Ovary (tissue), 9 donors: Measurements from ENCODE around the gene ABCA1. TPM values are rescaled to one million over a fixed set of nuclear protein-coding genes. Genes with fewer than 3 reads are reported as not detected.

Experiments
- DNase-seq, 5 donors: peaks; one replicate each; pipeline ENCODE4 v3.0.0-alpha.2; 2019 to 2020
- H3K27ac ChIP-seq, 2 donors: fragments of 200-600 bp; one replicate each; pipeline versions ENCODE4 v1.5.1 to v1.8.0; 2019 to 2022
- H3K27me3 ChIP-seq: fragments of 200-600 bp; one replicate; pipeline ENCODE4 v1.8.0; 2022
- H3K36me3 ChIP-seq: fragments of 200-600 bp; sonication (generic); one replicate; pipeline ENCODE4 v1.5.1; 2019
- H3K4me1 ChIP-seq: one replicate; pipeline ENCODE4 v1.8.1; 2013; ENCODE audit warnings: mild to moderate bottlenecking, moderate library complexity; ENCODE audit not compliant: insufficient read depth
- H3K4me3 ChIP-seq: fragments of 200-600 bp; sonication (generic); one replicate; pipeline ENCODE4 v1.5.1; 2017
- H3K9me3 ChIP-seq, 2 donors: fragments of 200-600 bp in 1 of 2; sonication (generic) in 1 of 2; one replicate each; pipeline versions ENCODE4 v1.5.1 to v1.8.1; 2013 to 2019; ENCODE audit warnings: mild to moderate bottlenecking in 1 of 2, moderate library complexity in 1 of 2
- EP300 ChIP-seq: sonication (generic); formaldehyde crosslinking; IDR thresholded peaks from one replicate; pipeline ENCODE4 v1.6.1; 2017; ENCODE audit warnings: antibody characterized with exemption
- POLR2A ChIP-seq: fragments of 450-650 bp; IDR thresholded peaks from one replicate; pipeline ENCODE4 v1.6.1; 2017; ENCODE audit warnings: antibody characterized with exemption, mild to moderate bottlenecking, moderate library complexity
- WGBS, 3 donors: extraction: QIAGEN DNeasy Blood & Tissue Kit in 1 of 3; methylation state at CpG; one replicate each; pipeline versions ENCODE4 v1.1.5 to v1.1.7; 2013 to 2017; 5-methylcytosine and 5-hydroxymethylcytosine counted together
- intact Hi-C, 4 donors: fragments of 100-400 bp; cut with DNase I; formaldehyde crosslinking; loops; one replicate each; pipeline versions ENCODE4 v1.11.0 to v1.15.1; 2022 to 2023
- polyA plus RNA-seq, 2 donors: library from polyadenylated mRNA; stranded (reverse); fragments of 200-250 nt in 1 of 2; fragments of 350-450 nt in 1 of 2; fragmentation: Illumina TruSeq in 1 of 2; extraction: RNeasy Lipid Tissue Mini Kit (QIAGEN cat#74804) in 1 of 2; gene quantifications; one replicate each; pipeline ENCODE4 v1.2.3, GENCODE V29; 2013 to 2014
- total RNA-seq, 7 donors: library from RNA; depleted of rRNA in 2 of 7; stranded (reverse); fragments of >200 nt in 2 of 7; fragmentation: NEBNext Ultra II Directional in 3 of 7; extraction: Animal tissue kit (Norgen Biotek cat#: 25700) in 3 of 7; gene quantifications; one replicate each; pipeline versions ENCODE4 v1.1.0 to v1.2.4, GENCODE V29; 2016 to 2023
- TF ChIP-seq, protein P1 (sequence below), 3 donors: fragments of 450-650 bp in 2 of 3; fragments of 200-600 bp in 1 of 3; IDR thresholded peaks; one replicate each; pipeline versions ENCODE4 v1.5.1 to v1.8.0; 2016 to 2022; ENCODE audit warnings: antibody characterized with exemption in 3 of 3, mild to moderate bottlenecking in 1 of 3
- donor health status: DM: no; HTN: no; CAD: no; lungs with moderate emphysema.
- donor health status: DM: no; HTN: no; CAD: no.
- donor health status: Bipolar disorder and iron deficiency.
- donor health status: DM: yes; HTN: yes; CAD: no.
- donor health status: DM: no; HTN: no; CAD: no.
- donor health status: DM: yes; HTN: yes; CAD: no.

The ABCA1 gene
- total and polyA plus RNA-seq, 9 donors: 7.4 to 24.5 (median 17.5) TPM

DNA sequence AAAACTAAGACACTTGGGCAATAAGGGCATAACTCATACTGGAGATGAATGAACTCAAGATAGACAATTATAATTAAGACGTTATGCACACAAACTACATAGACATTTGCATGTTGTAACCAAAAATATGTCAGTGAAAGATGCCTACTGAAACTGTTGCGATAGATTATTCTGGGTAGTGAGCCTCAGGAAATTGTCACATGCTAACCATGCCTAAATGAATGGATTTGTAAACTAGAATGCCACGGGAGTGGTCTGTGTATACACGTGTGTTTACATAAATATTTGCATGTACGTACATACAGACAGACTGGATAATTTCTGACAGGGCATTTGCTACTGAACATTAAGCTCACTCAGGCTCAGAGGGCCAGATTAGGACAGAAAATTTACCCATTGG lies 162.8 kb downstream of the ABCA1 start:
- DNase-seq: no peak

DNA sequence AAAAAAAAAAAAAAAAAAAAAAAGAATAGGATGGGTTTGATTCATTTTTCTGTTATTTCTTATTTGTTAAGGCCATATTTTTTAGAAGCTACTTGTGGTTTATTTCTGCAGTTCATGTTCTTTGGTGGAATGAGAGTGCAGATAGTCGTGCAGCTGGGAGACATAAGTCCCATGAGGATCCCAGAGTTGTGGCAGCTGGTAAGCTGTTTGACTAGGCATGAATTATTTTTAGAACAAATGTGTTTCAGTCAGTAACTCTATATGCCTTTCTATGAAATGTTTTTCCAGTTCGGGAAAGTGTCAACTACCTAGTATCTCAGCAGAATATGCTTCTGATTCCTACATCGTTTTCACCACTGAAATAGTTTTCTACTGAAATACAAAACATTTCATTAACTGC lies 169.0 kb downstream of the ABCA1 start:
- DNase-seq: no peak
- H3K27ac ChIP-seq: no peak overlapping the region
- no peak overlapping the region for H3K4me3 ChIP-seq
- H3K27me3 ChIP-seq: no peaks in the 10 kb centered on the region
- no peaks in the 10 kb centered on the region for H3K9me3 ChIP-seq
- WGBS, 3 donors: 34 to 44% (median 41%) methylated on average over 3 of the region's 3 CpGs
- no peaks in the 10 kb centered on the region for H3K36me3 ChIP-seq
- H3K4me1 ChIP-seq: no peaks in the 10 kb centered on the region
- TF ChIP-seq POLR2A (no peak), EP300 (no peak)
- TF ChIP-seq, protein P1, sequence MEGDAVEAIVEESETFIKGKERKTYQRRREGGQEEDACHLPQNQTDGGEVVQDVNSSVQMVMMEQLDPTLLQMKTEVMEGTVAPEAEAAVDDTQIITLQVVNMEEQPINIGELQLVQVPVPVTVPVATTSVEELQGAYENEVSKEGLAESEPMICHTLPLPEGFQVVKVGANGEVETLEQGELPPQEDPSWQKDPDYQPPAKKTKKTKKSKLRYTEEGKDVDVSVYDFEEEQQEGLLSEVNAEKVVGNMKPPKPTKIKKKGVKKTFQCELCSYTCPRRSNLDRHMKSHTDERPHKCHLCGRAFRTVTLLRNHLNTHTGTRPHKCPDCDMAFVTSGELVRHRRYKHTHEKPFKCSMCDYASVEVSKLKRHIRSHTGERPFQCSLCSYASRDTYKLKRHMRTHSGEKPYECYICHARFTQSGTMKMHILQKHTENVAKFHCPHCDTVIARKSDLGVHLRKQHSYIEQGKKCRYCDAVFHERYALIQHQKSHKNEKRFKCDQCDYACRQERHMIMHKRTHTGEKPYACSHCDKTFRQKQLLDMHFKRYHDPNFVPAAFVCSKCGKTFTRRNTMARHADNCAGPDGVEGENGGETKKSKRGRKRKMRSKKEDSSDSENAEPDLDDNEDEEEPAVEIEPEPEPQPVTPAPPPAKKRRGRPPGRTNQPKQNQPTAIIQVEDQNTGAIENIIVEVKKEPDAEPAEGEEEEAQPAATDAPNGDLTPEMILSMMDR (IDR thresholded peaks at IDR 0.05): no peak
- intact Hi-C loops: no loop called here

More for the DNA sequence above, 162.8 kb downstream of the ABCA1 start:
- intact Hi-C loops: no loop called here
- no peak overlapping the region for H3K4me3 ChIP-seq
- no peak overlapping the region for H3K27ac ChIP-seq
- TF ChIP-seq, protein P1 (IDR thresholded peaks at IDR 0.05): no peak
- TF ChIP-seq EP300: no peak
- TF ChIP-seq POLR2A: no peak
- peaks cover 1% of the 10 kb centered on the region for H3K4me1 ChIP-seq
- 81 to 84% (median 83%) methylated on average over 5 of the region's 5 CpGs for WGBS, 3 donors
- H3K27me3 ChIP-seq: no peaks in the 10 kb centered on the region
- H3K9me3 ChIP-seq: no peaks in the 10 kb centered on the region
- no peaks in the 10 kb centered on the region for H3K36me3 ChIP-seq

DNA sequence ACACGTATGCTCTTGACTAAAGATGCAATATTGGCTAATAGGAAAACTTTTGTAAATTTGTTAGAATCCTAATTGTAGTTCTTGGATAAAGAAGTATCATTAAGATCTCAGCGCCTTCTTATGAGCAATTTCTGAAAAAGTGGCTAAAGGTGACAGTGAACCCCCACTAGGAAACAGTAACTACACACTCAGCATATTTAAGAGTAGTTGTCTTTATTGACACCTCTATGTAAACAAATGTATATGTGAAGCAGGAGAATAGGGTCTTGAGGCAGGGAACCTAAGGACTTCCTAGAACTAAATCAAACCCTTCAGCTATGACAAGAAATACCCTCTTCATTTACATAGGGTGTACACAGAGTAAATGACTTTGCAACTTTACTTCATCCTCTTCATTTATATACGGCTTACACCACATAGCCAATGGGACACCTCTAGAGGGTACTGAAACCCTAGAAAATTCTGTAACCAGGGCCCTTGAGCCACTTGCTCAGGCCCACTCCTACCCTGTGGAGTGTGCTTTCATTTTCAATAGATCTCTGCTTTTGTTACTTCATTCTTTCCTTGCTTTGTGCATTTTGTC lies 177.7 kb downstream of the ABCA1 start:
- no peak for TF ChIP-seq EP300
- no peak for TF ChIP-seq POLR2A
- TF ChIP-seq, protein P1 (IDR thresholded peaks at IDR 0.05): no peak
- peaks cover 3% of the 10 kb centered on the region for H3K4me1 ChIP-seq
- no peak overlapping the region for H3K27ac ChIP-seq
- H3K36me3 ChIP-seq: no peaks in the 10 kb centered on the region
- intact Hi-C loops: no loop called here
- no peaks in the 10 kb centered on the region for H3K27me3 ChIP-seq
- H3K4me3 ChIP-seq: no peak overlapping the region
- H3K9me3 ChIP-seq: no peaks in the 10 kb centered on the region
- 91 to 98% (median 96%) methylated on average over 3 of the region's 3 CpGs for WGBS, 3 donors
- no peak for DNase-seq

DNA sequence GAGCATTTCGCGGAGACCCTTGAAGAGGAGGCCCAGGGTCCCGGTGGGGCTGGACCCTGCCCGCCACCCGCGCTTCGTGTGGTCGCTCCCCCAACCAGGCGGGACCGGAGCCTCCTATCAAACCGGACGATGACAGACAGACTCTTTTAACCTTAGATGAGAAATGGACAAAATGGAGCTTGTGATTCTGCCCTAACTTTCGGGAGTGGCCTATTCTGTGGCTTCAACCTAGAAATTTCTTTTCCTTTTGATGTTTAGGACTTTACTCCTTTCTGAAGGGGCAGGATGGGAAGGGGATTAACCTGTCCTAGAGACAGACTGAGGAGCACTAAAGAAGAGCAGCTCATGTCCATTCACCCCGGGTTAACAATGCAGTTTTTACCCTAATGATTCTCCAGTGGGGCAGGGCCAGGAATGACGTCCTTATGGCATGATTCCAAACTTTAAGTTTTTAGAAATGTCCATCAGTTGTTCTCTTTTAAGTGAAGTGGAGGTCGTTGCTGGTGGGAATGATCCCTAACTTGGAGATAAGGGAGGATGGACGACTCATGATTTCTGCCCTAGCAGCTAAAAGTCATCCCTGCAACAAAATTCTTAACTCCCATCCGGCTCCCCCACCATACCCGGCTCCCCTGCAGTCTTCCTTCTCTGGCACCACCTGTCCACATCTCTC lies 179.5 kb downstream of the ABCA1 start:
- Histone ChIP-seq H3K27me3 (no peaks in the 10 kb centered on the region), H3K36me3 (no peaks in the 10 kb centered on the region), H3K4me3 (peak overlapping the region; percentile 73), H3K9me3 (no peaks in the 10 kb centered on the region), H3K4me1 (peaks cover 3% of the 10 kb centered on the region), H3K27ac (peak overlapping the region; percentile 60 to 83)
- WGBS, 3 donors: 6 to 10% (median 9%) methylated on average over 19 of the region's 19 CpGs
- intact Hi-C loops: no loop called here
- TF ChIP-seq, protein P1 (IDR thresholded peaks at IDR 0.05): no peak
- TF ChIP-seq POLR2A (no peak), EP300 (no peak)
- no peak for DNase-seq
